A673 (cell line): ENCODE data around the gene ZNF8. TPM values are rescaled to one million over a fixed set of nuclear protein-coding genes. Genes with fewer than 3 reads are reported as not detected.

Experiments used
- BruUV-seq: library from RNA; stranded (reverse); fragments of 400-500 nt; replicated peaks from 2 replicates; lab custom pipeline; 2021; lab: Mats Ljungman, UMichigan
- CTCF ChIA-PET: fragments of 300-600 bp; sonication (Branson Sonifier 250); formaldehyde crosslinking; loops from one replicate; lab custom pipeline; 2022; ENCODE audit warnings: antibody characterized with exemption; lab: Charles Lee
- POLR2A ChIA-PET: fragments of 300-600 bp; sonication (Branson Sonifier 250); formaldehyde crosslinking; loops from one replicate; lab custom pipeline; 2022; ENCODE audit warnings: antibody characterized with exemption; ENCODE audit not compliant: low non-redundant PET; lab: Charles Lee
- DNase-seq: peaks from one replicate; pipeline ENCODE4 v3.0.0-alpha.2; 2015; ENCODE audit warnings: low spot score
- H3K27ac ChIP-seq: fragments of 200-600 bp; sonication (generic); 2 replicates; pipeline ENCODE4 v1.5.1; 2016; ENCODE audit warnings: mixed run types, low read depth, mild to moderate bottlenecking, mixed read lengths, antibody characterized with exemption, low read length; ENCODE audit not compliant: poor library complexity, severe bottlenecking
- H3K27me3 ChIP-seq: fragments of 200-600 bp; sonication (generic); replicated peaks from 2 replicates; pipeline ENCODE4 v1.6.1; 2017; ENCODE audit warnings: mixed run types, low read depth, mild to moderate bottlenecking, mixed read lengths, antibody characterized with exemption, low read length; ENCODE audit not compliant: insufficient read depth, poor library complexity
- H3K36me3 ChIP-seq: fragments of 200-600 bp; sonication (generic); 2 replicates; pipeline ENCODE4 v1.6.1; 2016; ENCODE audit warnings: mixed run types, mild to moderate bottlenecking, mixed read lengths, antibody characterized with exemption, low read length; ENCODE audit not compliant: insufficient read depth, poor library complexity, severe bottlenecking
- H3K4me1 ChIP-seq: fragments of 200-600 bp; sonication (generic); 2 replicates; pipeline ENCODE4 v1.6.1; 2017; ENCODE audit warnings: mixed run types, mild to moderate bottlenecking, mixed read lengths, antibody characterized with exemption, low read length; ENCODE audit not compliant: insufficient read depth, poor library complexity, severe bottlenecking
- H3K4me3 ChIP-seq: fragments of 200-600 bp; sonication (generic); 2 replicates; pipeline ENCODE4 v1.5.1; 2016; ENCODE audit warnings: low read depth, mixed run types, mild to moderate bottlenecking, mixed read lengths, low read length; ENCODE audit not compliant: poor library complexity, severe bottlenecking
- H3K9me3 ChIP-seq: fragments of 200-600 bp; sonication (generic); 2 replicates; pipeline ENCODE4 v1.6.1; 2016; ENCODE audit warnings: mixed run types, low read depth, mild to moderate bottlenecking, mixed read lengths, antibody characterized with exemption, low read length; ENCODE audit not compliant: poor library complexity, severe bottlenecking
- CTCF ChIP-seq: fragments of 300-800, 200-600 bp; sonication (generic); conservative IDR thresholded peaks from 2 replicates; pipeline ENCODE4 v1.5.1; 2017; ENCODE audit warnings: low read depth, mild to moderate bottlenecking, antibody characterized with exemption, low read length, moderate library complexity, mixed read lengths
- EZH2 ChIP-seq: fragments of 200-600 bp; sonication (generic); IDR thresholded peaks from 2 replicates; pipeline ENCODE4 v1.6.1; 2017; ENCODE audit warnings: borderline replicate concordance, low read depth, mild to moderate bottlenecking, mixed read lengths, antibody characterized with exemption, low read length; ENCODE audit not compliant: poor library complexity, severe bottlenecking
- intact Hi-C: fragments of 100-400 bp; cut with micrococcal nuclease; formaldehyde crosslinking; loops from one replicate; pipeline ENCODE4 v1.10.0; 2022; ENCODE audit not compliant: unreplicated experiment
- total RNA-seq: library from RNA; stranded (reverse); gene quantifications from 2 replicates; pipeline ENCODE4 v1.2.3, GENCODE V29; 2021

Gene ZNF8
- total RNA-seq, 1 experiment from 2014 or later, result 11.9 TPM

- Histone ChIP-seq H3K4me1 (no peaks in the 10 kb centered on the region), H3K36me3 (peaks cover 45% of the 10 kb centered on the region), H3K27me3 (no peaks in the 10 kb centered on the region), H3K4me3 (no peak overlapping the region), H3K9me3 (peaks cover 82% of the 10 kb centered on the region), H3K27ac (no peak overlapping the region)
- DNase-seq, result no peak
- TF ChIP-seq EZH2 (no peak), CTCF (no peak)
- BruUV-seq, result no TSS peak
- ChIA-PET CTCF (no interaction called here), POLR2A (no interaction called here)
- intact Hi-C loops, result no loop called here
These were observed 13.7 kb upstream of the ZNF8 start for GRCh38 chr19:58265100-58265499.

GRCh38 chr19:58268344-58268743 lies 10.4 kb upstream of the ZNF8 start:
- DNase-seq, result no peak
- Histone ChIP-seq H3K27me3 (no peaks in the 10 kb centered on the region), H3K36me3 (peaks cover 19% of the 10 kb centered on the region), H3K4me1 (no peaks in the 10 kb centered on the region), H3K4me3 (no peak overlapping the region), H3K9me3 (peaks cover 68% of the 10 kb centered on the region), H3K27ac (no peak overlapping the region)
- intact Hi-C loops, result no loop called here
- no TSS peak for BruUV-seq
- POLR2A ChIA-PET, result no interaction called here
- CTCF ChIA-PET, result no interaction called here
- TF ChIP-seq CTCF (no peak), EZH2 (no peak)

- peaks cover 20% of the 10 kb centered on the region for H3K36me3 ChIP-seq
- BruUV-seq, result no TSS peak
- no peak for DNase-seq
- intact Hi-C loops, result no loop called here
- H3K9me3 ChIP-seq, result peaks cover 27% of the 10 kb centered on the region
- H3K27ac ChIP-seq, result no peak overlapping the region
- TF ChIP-seq CTCF (no peak), EZH2 (no peak)
- no peaks in the 10 kb centered on the region for H3K27me3 ChIP-seq
- CTCF ChIA-PET, result no interaction called here
- POLR2A ChIA-PET, result no interaction called here
- H3K4me1 ChIP-seq, result no peaks in the 10 kb centered on the region
- H3K4me3 ChIP-seq, result no peak overlapping the region
These were observed 4.0 kb upstream of the ZNF8 start for GRCh38 chr19:58274771-58275201.
